Effector memory CD4-positive, alpha-beta T cell (primary cell): ENCODE results near the gene GNB1.

Experiments
- DNase-seq, 3 donors: peaks; one replicate each; pipeline ENCODE4 v3.0.0-alpha.2; 2020
- H3K27ac ChIP-seq: 2 replicates; pipeline ENCODE4 v1.7.0; 2013; ENCODE audit warnings: mild to moderate bottlenecking, low read length, moderate library complexity; ENCODE audit not compliant: insufficient read depth, poor library complexity, severe bottlenecking
- H3K27me3 ChIP-seq: replicated peaks from 2 replicates; pipeline ENCODE4 v1.7.0; 2013; ENCODE audit warnings: mild to moderate bottlenecking, low read length; ENCODE audit not compliant: insufficient read depth, control insufficient read depth, poor library complexity, severe bottlenecking
- H3K36me3 ChIP-seq: 2 replicates; pipeline ENCODE4 v1.7.0; 2013; ENCODE audit warnings: mild to moderate bottlenecking, low read length, moderate library complexity; ENCODE audit not compliant: control insufficient read depth, insufficient read depth
- H3K4me1 ChIP-seq: 2 replicates; pipeline ENCODE4 v1.7.0; 2013; ENCODE audit warnings: low read length, mild to moderate bottlenecking; ENCODE audit not compliant: control insufficient read depth, insufficient read depth, poor library complexity, severe bottlenecking
- H3K4me3 ChIP-seq: 2 replicates; pipeline ENCODE4 v1.7.0; 2013; ENCODE audit warnings: low read length, low read depth, mild to moderate bottlenecking; ENCODE audit not compliant: insufficient read depth, poor library complexity, severe bottlenecking
- H3K9me3 ChIP-seq: 2 replicates; pipeline ENCODE4 v1.7.0; 2013; ENCODE audit warnings: mild to moderate bottlenecking, low read length, moderate library complexity; ENCODE audit not compliant: control insufficient read depth

GNB1 gene

GRCh38 chr1:1783320-1783719 lies 107.6 kb downstream of the GNB1 start:
- Histone ChIP-seq H3K4me1 (peaks cover 50% of the 10 kb centered on the region), H3K27me3 (no peaks in the 10 kb centered on the region), H3K9me3 (no peaks in the 10 kb centered on the region), H3K36me3 (peaks cover 36% of the 10 kb centered on the region), H3K27ac (peak overlapping the region; percentile 39), H3K4me3 (no peak overlapping the region)
- no peak for DNase-seq

GRCh38 chr1:1782399-1783221 lies 108.3 kb downstream of the GNB1 start:
- Histone ChIP-seq H3K4me1 (peaks cover 50% of the 10 kb centered on the region), H3K27me3 (no peaks in the 10 kb centered on the region), H3K27ac (peak overlapping the region; percentile 39), H3K36me3 (peaks cover 29% of the 10 kb centered on the region), H3K4me3 (peak overlapping the region; percentile 38), H3K9me3 (no peaks in the 10 kb centered on the region)
- DNase-seq, result no peak

DNA sequence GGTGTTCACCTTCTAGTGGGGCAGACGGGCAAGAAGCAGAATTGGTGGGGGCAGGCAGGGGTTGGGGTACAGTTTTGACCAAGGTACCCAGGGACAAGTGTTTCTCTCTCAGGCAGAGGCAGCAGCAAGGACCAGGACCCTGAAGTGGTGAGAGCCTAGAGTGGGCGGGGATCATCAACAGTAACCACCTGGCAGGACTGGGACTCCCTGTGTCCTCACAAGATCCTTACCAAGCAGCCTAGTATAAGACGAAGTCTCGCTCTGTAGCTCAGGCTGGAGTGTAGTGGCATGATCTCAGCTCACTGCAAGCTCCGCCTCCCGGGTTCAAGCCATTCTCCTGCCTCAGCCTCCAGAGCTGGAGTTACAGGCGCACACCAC lies 109.4 kb downstream of the GNB1 start:
- peaks cover 18% of the 10 kb centered on the region for H3K36me3 ChIP-seq
- peak overlapping the region; percentile 81 for H3K27ac ChIP-seq
- DNase-seq, result no peak
- no peaks in the 10 kb centered on the region for H3K9me3 ChIP-seq
- peaks cover 50% of the 10 kb centered on the region for H3K4me1 ChIP-seq
- no peaks in the 10 kb centered on the region for H3K27me3 ChIP-seq
- no peak overlapping the region for H3K4me3 ChIP-seq

- H3K27me3 ChIP-seq, result no peaks in the 10 kb centered on the region
- H3K4me3 ChIP-seq, result peak overlapping the region; percentile 14
- H3K27ac ChIP-seq, result peak overlapping the region; percentile 81
- H3K9me3 ChIP-seq, result no peaks in the 10 kb centered on the region
- no peak for DNase-seq
- peaks cover 50% of the 10 kb centered on the region for H3K4me1 ChIP-seq
- peaks cover 11% of the 10 kb centered on the region for H3K36me3 ChIP-seq
Observed at GRCh38 chr1:1780598-1781525, 110.0 kb downstream of the GNB1 start.

- H3K27me3 ChIP-seq, result no peaks in the 10 kb centered on the region
- DNase-seq, result peak; percentile 34 to 51 (median 39)
- H3K4me1 ChIP-seq, result peaks cover 50% of the 10 kb centered on the region
- peak overlapping the region; percentile 43 for H3K4me3 ChIP-seq
- H3K27ac ChIP-seq, result peak overlapping the region; percentile 81
- H3K36me3 ChIP-seq, result peaks cover 2% of the 10 kb centered on the region
- no peaks in the 10 kb centered on the region for H3K9me3 ChIP-seq
Observed at GRCh38 chr1:1779691-1780597, 110.9 kb downstream of the GNB1 start.

DNA sequence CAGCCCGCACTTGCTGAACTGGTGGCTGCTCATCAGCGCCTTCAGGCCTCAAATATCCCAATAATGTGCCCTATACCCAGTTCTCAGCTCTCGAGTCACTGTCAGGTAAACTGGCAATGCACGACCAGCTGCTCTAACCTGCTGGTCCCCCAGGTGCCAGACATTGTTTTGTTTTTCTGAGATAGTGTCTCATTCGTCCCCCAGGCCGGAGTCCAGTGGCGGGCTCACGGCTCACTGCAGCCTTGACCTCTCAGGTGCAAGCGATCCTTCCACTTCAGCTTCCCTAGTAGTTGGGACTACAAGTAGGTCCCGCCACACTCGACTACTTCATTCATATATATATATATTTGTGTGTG lies 111.6 kb downstream of the GNB1 start:
- H3K9me3 ChIP-seq, result no peaks in the 10 kb centered on the region
- peaks cover 50% of the 10 kb centered on the region for H3K4me1 ChIP-seq
- H3K27me3 ChIP-seq, result no peaks in the 10 kb centered on the region
- no peak for DNase-seq
- peak overlapping the region; percentile 81 for H3K27ac ChIP-seq
- H3K4me3 ChIP-seq, result peak overlapping the region; percentile 56
- no peaks in the 10 kb centered on the region for H3K36me3 ChIP-seq

GRCh38 chr1:1778663-1779319 lies 112.1 kb downstream of the GNB1 start:
- H3K4me1 ChIP-seq, result peaks cover 50% of the 10 kb centered on the region
- H3K27ac ChIP-seq, result peak overlapping the region; percentile 81
- no peaks in the 10 kb centered on the region for H3K27me3 ChIP-seq
- no peaks in the 10 kb centered on the region for H3K9me3 ChIP-seq
- peak overlapping the region; percentile 56 for H3K4me3 ChIP-seq
- peak; percentile 75 to 86 (median 76) for DNase-seq
- no peaks in the 10 kb centered on the region for H3K36me3 ChIP-seq

DNA sequence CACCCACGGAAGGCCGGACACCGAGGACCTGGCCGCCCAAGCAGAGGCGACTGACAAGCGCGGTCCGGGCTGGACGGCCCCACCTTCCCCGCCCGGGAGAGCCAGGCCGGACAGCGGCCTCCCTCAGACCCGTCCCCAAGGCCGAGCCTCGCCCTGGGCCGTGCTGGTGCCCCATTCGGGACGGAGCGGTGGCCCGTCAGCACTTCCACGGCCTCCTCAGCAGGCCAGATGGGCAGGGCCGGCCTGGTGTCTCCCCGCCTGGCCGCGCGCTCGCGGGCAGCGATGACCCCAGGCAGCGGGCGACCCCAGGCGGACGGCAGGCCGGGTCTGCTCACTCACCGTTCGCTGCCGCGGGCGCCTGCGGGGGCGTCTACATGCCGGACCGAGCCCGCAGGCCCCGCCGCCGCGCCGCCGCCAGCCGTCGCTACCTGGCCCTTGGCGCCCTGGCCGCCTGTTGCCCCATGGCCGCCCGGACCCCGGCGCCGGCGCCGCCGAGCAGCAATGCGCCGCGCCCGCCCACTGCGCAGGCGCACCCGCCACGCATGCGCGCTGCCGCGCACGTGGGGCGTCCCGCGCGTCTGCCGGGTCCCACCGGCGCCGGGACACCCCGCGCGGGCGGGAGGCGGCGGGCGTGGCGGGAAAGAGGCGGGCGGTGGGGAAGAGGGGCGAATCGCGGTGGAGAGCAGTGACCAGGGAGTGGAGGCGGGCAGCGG lies 112.8 kb downstream of the GNB1 start, which contains the start of gene NADK:
TSS of gene NADK (minus strand) at position 521 of the 713 bp plus-strand sequence. CDS start 13,064 bp downstream, outside the sequence.
- peak within 1 kb of the TSS; percentile 56 for H3K4me3 ChIP-seq
- peaks cover 45% of the 10 kb centered on the region for H3K4me1 ChIP-seq
- H3K9me3 ChIP-seq, result no peaks in the 10 kb centered on the region
- no peaks in the 10 kb centered on the region for H3K36me3 ChIP-seq
- H3K27ac ChIP-seq, result peak within 1 kb of the TSS; percentile 81
- peak; percentile 65 to 67 (median 67) for DNase-seq
- no peaks in the 10 kb centered on the region for H3K27me3 ChIP-seq

DNA sequence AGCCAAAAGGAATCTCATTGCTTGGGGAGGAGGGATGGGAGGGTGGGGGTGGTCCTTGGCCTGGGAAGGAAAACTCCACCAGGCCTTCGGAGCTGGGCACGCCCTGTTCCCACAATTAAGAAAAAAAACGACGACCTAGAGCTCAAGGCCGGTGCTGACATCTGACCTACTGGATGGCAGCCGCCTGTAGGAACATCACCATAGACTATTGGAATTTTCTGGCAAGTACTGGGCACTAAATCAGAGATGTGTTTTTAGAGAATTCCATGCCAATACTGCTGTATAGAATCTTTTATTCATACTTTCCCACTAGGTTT lies 113.3 kb downstream of the GNB1 start:
- H3K4me1 ChIP-seq, result peaks cover 39% of the 10 kb centered on the region
- peak overlapping the region; percentile 56 for H3K4me3 ChIP-seq
- H3K9me3 ChIP-seq, result no peaks in the 10 kb centered on the region
- no peak overlapping the region for H3K27ac ChIP-seq
- no peak for DNase-seq
- peaks cover under 1% of the 10 kb centered on the region for H3K36me3 ChIP-seq
- H3K27me3 ChIP-seq, result no peaks in the 10 kb centered on the region
